T-helper 2 cell treated with Interferon-gamma antibody and Interleukin-4, amounts not matched to agents 100 ng/mL and 5 ng/mL, for 36 hours (primary cell): ENCODE results near the gene DYDC1. TPM values are rescaled to one million over a fixed set of nuclear protein-coding genes. Genes with fewer than 3 reads are reported as not detected.

Experiments used
- total RNA-seq: library from RNA; stranded (reverse); gene quantifications from 2 replicates; pipeline ENCODE4 v1.2.3, GENCODE V29; 2022

The DYDC1 gene
- total RNA-seq, 1 donor from 2014 or later = not detected

Other genes with a start within 250 kb of the DYDC1 start
- not detected in 2 replicates for gene PLAC9, start 224.0 kb downstream of the DYDC1 start, total RNA-seq
- 231 and 244 TPM in 2 replicates for gene ANXA11, start 151.2 kb downstream of the DYDC1 start, total RNA-seq
- gene MAT1A, start 67.1 kb downstream of the DYDC1 start, total RNA-seq = not detected in 2 replicates
- gene DYDC2, start within 50 bp of the DYDC1 start, total RNA-seq = not detected in 2 replicates
- 8.5 and 11.5 TPM in 2 replicates for gene PRXL2A, start 51.8 kb upstream of the DYDC1 start, total RNA-seq
- gene TSPAN14, start 97.6 kb upstream of the DYDC1 start, total RNA-seq = 118 and 119 TPM in 2 replicates
- gene SH2D4B, start 181.1 kb upstream of the DYDC1 start, total RNA-seq = 0.07 and 0.14 TPM in 2 replicates